ENCODE results near the gene ALOXE3. TPM values are rescaled to one million over a fixed set of nuclear protein-coding genes. Genes with fewer than 3 reads are reported as not detected.
A peak's percentile ranks its signal among the peaks of the same experiment; 100 is the strongest.

ALOXE3 gene
- total RNA-seq, 1 experiment from 2014 or later, result 0.13 TPM

- H2BK5ac ChIP-seq (ENCODE audit: insufficient read length, low read length), result no peak overlapping the region
- H3K56ac ChIP-seq (ENCODE audit: insufficient read length, low read depth, low read length), result no peak overlapping the region
- no peak overlapping the region for H3T11ph ChIP-seq (ENCODE audit: low read length)
- H3K9ac ChIP-seq (ENCODE audit: extremely low read depth, insufficient read length, low read length), result no peak overlapping the region
- peaks cover 3% of the 10 kb centered on the region; the same call in 1 of the 2 replicates for H3K27me3 ChIP-seq (ENCODE audit: insufficient read depth, low read length)
- H2AFZ ChIP-seq (ENCODE audit: low read length), result no peak overlapping the region
- peak overlapping the region in 1 of 3 experiments; percentile 16; a peak in 1 of 7 replicates for H3K27ac Mint-ChIP-seq
- TF ChIP-seq CTCF (conservative IDR thresholded peaks at IDR 0.05), result no peak
- peaks cover 10 to 14% of the 10 kb centered on the region in 2 experiments for H3K4me1 Mint-ChIP-seq
- H3K4me3 Mint-ChIP-seq, result no peak overlapping the region
- peaks cover 6% of the 10 kb centered on the region for H3K23me2 ChIP-seq (ENCODE audit: insufficient read length, low read depth, low read length, poor library complexity, severe bottlenecking)
- no peak overlapping the region for H3K27ac ChIP-seq (ENCODE audit: insufficient read length, low read depth, low read length)
- no peaks in the 10 kb centered on the region for H3K9me3 ChIP-seq (ENCODE audit: control insufficient read depth, low read depth, low read length)
- H3K36me3 Mint-ChIP-seq (ENCODE audit: insufficient read depth in 1 of 3, low read depth in 3 of 3), result no peaks in the 10 kb centered on the region
- H3K4me2 ChIP-seq (ENCODE audit: insufficient read depth, insufficient read length, low read length), result no peak overlapping the region
- H3K4me1 ChIP-seq (ENCODE audit: insufficient read depth, low read length), result no peaks in the 10 kb centered on the region
- H4K5ac ChIP-seq (ENCODE audit: insufficient read length, low read depth, low read length), result no peak overlapping the region
- no peak overlapping the region for H3K23ac ChIP-seq (ENCODE audit: insufficient read length, low read depth, low read length)
- no peaks in the 10 kb centered on the region for H4K20me1 ChIP-seq (ENCODE audit: control insufficient read depth, insufficient read depth, insufficient read length)
- no peak overlapping the region for H2BK120ac ChIP-seq (ENCODE audit: low read depth, low read length, poor library complexity, severe bottlenecking)
- no peak for DNase-seq
- WGBS (ENCODE audit: extremely low coverage, insufficient read length, low lambda C conversion rate), result no CpG with 5 or more reads among the region's 5 CpGs
- no peak overlapping the region for H2BK12ac ChIP-seq (ENCODE audit: insufficient read length, low read depth, low read length)
- H3K79me2 ChIP-seq (ENCODE audit: insufficient read depth, low read length), result no peaks in the 10 kb centered on the region
- no peak overlapping the region for H4K91ac ChIP-seq (ENCODE audit: insufficient read length, low read depth, low read length)
- no peak overlapping the region for H2BK15ac ChIP-seq (ENCODE audit: low read depth, low read length)
- no peaks in the 10 kb centered on the region for H3K79me1 ChIP-seq (ENCODE audit: insufficient read depth, low read depth, low read length, poor library complexity, severe bottlenecking)
- peaks cover 54% of the 10 kb centered on the region for H3K27me3 Mint-ChIP-seq (ENCODE audit: low read depth)
- H3K9me3 Mint-ChIP-seq, result no peaks in the 10 kb centered on the region
- no peak overlapping the region for H4K8ac ChIP-seq (replicated peaks; ENCODE audit: insufficient read length, low read depth, low read length)
- H3K18ac ChIP-seq (ENCODE audit: insufficient read length, low read depth, low read length), result peak overlapping the region; percentile 50
- no peak overlapping the region for H3K4ac ChIP-seq (ENCODE audit: low read depth, low read length)
- no peak overlapping the region for H3K14ac ChIP-seq (ENCODE audit: insufficient read depth, low read length)
- H2BK20ac ChIP-seq (ENCODE audit: low read depth, low read length, poor library complexity, severe bottlenecking), result no peak overlapping the region
- H2AK5ac ChIP-seq (ENCODE audit: insufficient read length, low read length), result no peak overlapping the region
These were observed 12.3 kb downstream of the ALOXE3 start for GRCh38 chr17:8105957-8106398.

All from H9 (cell line).